Colon (tissue), 2 donors: ENCODE measurements around the gene BICDL1.

Source experiments
- FAIRE-seq: peaks from 2 replicates; lab custom pipeline; 2012; peaks lifted over from hg19 to GRCh38; lab: Jason Lieb, UNC
- donor health status: control.
- donor health status: control.

The BICDL1 gene

GRCh38 chr12:120102189-120103043 lies 113.4 kb downstream of the BICDL1 start:
- FAIRE-seq: no peak

- no peak for FAIRE-seq
These were observed 114.0 kb downstream of the BICDL1 start for GRCh38 chr12:120103044-120103338.

GRCh38 chr12:120103371-120103770 lies 114.3 kb downstream of the BICDL1 start:
- FAIRE-seq: no peak

- FAIRE-seq: no peak
These were observed 117.1 kb downstream of the BICDL1 start for GRCh38 chr12:120106151-120106550.

- no peak for FAIRE-seq
These were observed 120.7 kb downstream of the BICDL1 start for GRCh38 chr12:120109570-120110267.

GRCh38 chr12:120110550-120111501 lies 121.8 kb downstream of the BICDL1 start:
- FAIRE-seq: no peak

- no peak for FAIRE-seq
These were observed 126.0 kb downstream of the BICDL1 start for GRCh38 chr12:120115066-120115465.

GRCh38 chr12:120115692-120116440 lies 126.8 kb downstream of the BICDL1 start:
- no peak for FAIRE-seq

GRCh38 chr12:120116441-120116791 lies 127.4 kb downstream of the BICDL1 start, which contains the start of gene RAB35:
RAB35 (minus strand) TSS chr12:120116753; CDS start chr12:120116650, 103 bp downstream.
- no peak for FAIRE-seq

- FAIRE-seq: no peak
These were observed 128.0 kb downstream of the BICDL1 start for GRCh38 chr12:120116792-120117651.

GRCh38 chr12:120117961-120118320 lies 128.9 kb downstream of the BICDL1 start:
- FAIRE-seq: no peak

- no peak for FAIRE-seq
These were observed 129.5 kb downstream of the BICDL1 start for GRCh38 chr12:120118321-120119061.

GRCh38 chr12:120119271-120119973 lies 130.4 kb downstream of the BICDL1 start:
- no peak for FAIRE-seq

- FAIRE-seq: no peak
These were observed 132.3 kb downstream of the BICDL1 start for GRCh38 chr12:120121343-120121742.

GRCh38 chr12:120121766-120122293 lies 132.8 kb downstream of the BICDL1 start:
- no peak for FAIRE-seq

GRCh38 chr12:120125029-120125428 lies 136.0 kb downstream of the BICDL1 start:
- FAIRE-seq: no peak

- no peak for FAIRE-seq
These were observed 137.0 kb downstream of the BICDL1 start for GRCh38 chr12:120125792-120126634.

GRCh38 chr12:120126635-120127005 lies 137.6 kb downstream of the BICDL1 start:
- FAIRE-seq: no peak
